ENCODE measurements around the gene RBP7.
A peak's percentile ranks its signal among the peaks of the same experiment; 100 is the strongest.

RBP7 gene

DNA sequence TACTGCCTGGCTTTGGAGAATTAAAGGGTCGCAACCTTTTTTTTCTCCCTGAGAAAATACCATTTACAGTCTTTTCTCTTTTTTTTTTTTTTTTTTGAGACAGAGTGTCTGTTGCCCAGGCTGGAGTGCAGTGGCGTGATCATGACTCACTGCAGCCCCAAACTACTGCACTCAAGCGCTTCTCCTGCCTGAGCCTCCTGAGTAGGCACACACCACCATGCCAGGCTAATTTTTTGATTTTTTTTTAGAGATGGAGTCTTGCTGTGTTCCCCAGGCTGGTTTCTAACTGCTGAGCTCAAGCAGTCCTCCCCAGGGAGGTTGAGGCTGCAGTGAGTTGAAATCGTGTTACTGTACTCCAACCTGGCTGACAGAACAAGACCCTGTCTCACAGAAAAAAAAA lies 60.3 kb downstream of the RBP7 start:
- Histone ChIP-seq H3K27me3 (ENCODE audit: control insufficient read depth, insufficient read depth, low read length) (no peaks in the 10 kb centered on the region), H3K9ac (ENCODE audit: low read depth, low read length) (peak overlapping the region; percentile 39), H3K4me2 (ENCODE audit: low read length) (peak overlapping the region; percentile 48), H3K4me3 (ENCODE audit: low read length) (no peak overlapping the region), H3K4me1 (ENCODE audit: control insufficient read depth, insufficient read depth, low read length) (peaks cover 28% of the 10 kb centered on the region), H3K9me3 (replicated peaks; ENCODE audit: low read length) (no peaks in the 10 kb centered on the region), H3K36me3 (ENCODE audit: insufficient read depth, low read length) (no peaks in the 10 kb centered on the region)

DNA sequence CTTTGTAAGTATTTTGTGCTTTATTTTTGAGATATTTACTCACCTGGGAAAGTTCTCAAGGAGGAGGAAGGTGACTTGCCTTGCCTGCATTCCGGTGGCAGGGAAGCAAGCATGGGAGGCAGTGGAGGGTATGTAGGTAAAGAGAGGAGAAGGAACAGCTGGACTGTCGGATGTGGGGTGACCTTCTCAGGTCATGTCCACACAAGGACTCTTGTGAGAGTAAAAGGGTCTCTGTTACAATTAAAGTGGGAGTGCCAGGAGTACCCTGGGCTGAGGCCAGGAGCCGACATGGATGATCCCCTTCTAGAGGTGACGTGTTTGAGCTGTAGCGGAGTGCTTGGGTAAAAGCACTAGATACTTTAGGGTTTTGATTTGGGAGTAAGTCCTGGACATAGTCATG lies 60.8 kb downstream of the RBP7 start:
- no peaks in the 10 kb centered on the region for H3K36me3 ChIP-seq (ENCODE audit: insufficient read depth, low read length)
- no peaks in the 10 kb centered on the region for H3K27me3 ChIP-seq (ENCODE audit: control insufficient read depth, insufficient read depth, low read length)
- H3K4me1 ChIP-seq (ENCODE audit: control insufficient read depth, insufficient read depth, low read length): peaks cover 28% of the 10 kb centered on the region
- H3K4me3 ChIP-seq (ENCODE audit: low read length): no peak overlapping the region
- peak overlapping the region; percentile 48 for H3K4me2 ChIP-seq (ENCODE audit: low read length)
- H3K9ac ChIP-seq (ENCODE audit: low read depth, low read length): peak overlapping the region; percentile 39
- no peaks in the 10 kb centered on the region for H3K9me3 ChIP-seq (replicated peaks; ENCODE audit: low read length)

DNA sequence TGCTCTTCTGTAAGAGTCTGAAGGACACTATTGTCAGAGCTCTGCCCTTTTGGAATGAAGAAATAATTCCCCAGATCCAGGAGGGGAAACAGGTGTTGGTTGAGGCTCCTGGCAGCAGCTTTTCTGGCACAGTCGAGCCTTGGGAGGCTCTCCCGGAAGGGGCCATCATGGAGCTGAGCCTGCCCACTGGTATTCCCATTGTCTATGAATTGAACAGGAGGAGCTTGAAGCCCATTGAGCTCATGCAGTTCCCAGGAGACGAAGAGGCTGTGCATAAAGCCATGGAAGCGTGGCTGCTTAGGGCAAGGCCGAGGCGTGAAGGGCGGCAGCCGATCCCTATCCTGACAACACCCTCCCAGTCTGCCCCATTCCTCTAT lies 62.3 kb downstream of the RBP7 start:
- H3K9ac ChIP-seq (ENCODE audit: low read depth, low read length): no peak overlapping the region
- H3K4me2 ChIP-seq (ENCODE audit: low read length): no peak overlapping the region
- H3K36me3 ChIP-seq (ENCODE audit: insufficient read depth, low read length): no peaks in the 10 kb centered on the region
- H3K9me3 ChIP-seq (replicated peaks; ENCODE audit: low read length): no peaks in the 10 kb centered on the region
- no peaks in the 10 kb centered on the region for H3K27me3 ChIP-seq (ENCODE audit: control insufficient read depth, insufficient read depth, low read length)
- no peak overlapping the region for H3K4me3 ChIP-seq (ENCODE audit: low read length)
- H3K4me1 ChIP-seq (ENCODE audit: control insufficient read depth, insufficient read depth, low read length): peaks cover 28% of the 10 kb centered on the region

DNA sequence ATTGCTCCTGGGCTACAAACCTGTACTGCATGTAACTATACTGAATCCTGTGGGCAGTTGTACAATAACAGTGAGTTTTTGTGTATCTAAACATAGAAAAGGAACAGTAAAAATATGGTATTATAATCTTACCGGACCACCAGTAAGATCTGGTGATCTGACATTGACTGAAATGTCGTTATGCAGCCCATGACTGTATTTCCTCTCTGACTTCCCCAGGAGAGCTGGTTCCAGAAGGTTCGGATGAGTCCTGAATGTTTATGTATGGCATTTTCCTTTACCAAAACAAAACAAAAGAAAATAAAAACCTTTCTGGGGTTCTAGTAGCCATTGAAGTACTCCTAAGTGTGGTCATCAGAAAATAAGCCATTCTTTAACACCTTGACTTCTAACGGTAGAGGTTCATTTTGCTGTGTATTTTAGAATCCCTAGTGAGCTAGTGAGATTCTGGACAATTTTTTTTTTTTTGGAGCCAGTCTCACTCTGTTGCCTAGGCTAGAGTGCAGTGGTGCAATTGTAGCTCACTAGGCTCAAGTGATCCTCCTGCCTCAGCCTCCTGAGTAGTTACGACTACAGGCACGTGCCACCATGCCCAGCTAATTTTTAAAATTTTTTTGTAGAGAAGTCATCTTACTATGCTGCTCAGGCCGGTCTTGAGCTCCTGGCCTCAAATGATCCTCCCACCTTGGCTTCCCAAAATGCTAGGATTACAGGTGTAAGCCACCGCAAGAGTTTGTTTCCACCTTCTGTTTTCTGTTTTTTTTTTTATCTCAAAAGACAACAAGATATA lies 63.5 kb downstream of the RBP7 start:
- Histone ChIP-seq H3K4me2 (ENCODE audit: low read length) (no peak overlapping the region), H3K36me3 (ENCODE audit: insufficient read depth, low read length) (no peaks in the 10 kb centered on the region), H3K4me3 (ENCODE audit: low read length) (no peak overlapping the region), H3K9me3 (replicated peaks; ENCODE audit: low read length) (no peaks in the 10 kb centered on the region), H3K27me3 (ENCODE audit: control insufficient read depth, insufficient read depth, low read length) (no peaks in the 10 kb centered on the region), H3K9ac (ENCODE audit: low read depth, low read length) (no peak overlapping the region), H3K4me1 (ENCODE audit: control insufficient read depth, insufficient read depth, low read length) (peaks cover 32% of the 10 kb centered on the region)

DNA sequence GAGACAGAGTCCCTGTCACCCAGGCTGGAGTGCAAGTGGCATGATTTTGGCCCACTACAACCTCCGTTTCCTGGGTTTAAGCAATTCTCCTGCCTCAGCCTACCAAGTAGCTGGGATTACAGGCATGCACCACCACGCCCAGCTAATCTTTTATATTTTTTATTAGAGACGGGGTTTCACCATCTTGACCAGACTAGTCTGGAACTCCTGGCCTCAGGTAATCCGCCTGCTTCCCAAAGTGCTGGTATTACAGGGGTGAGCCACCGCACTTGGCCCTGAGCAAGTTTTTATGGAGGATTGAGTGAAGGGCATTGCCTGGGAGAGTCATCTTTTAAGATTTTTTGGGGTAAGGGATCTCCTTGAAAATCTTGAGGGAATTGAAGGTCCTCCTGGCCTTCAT lies 64.2 kb downstream of the RBP7 start:
- no peak overlapping the region for H3K9ac ChIP-seq (ENCODE audit: low read depth, low read length)
- no peak overlapping the region for H3K4me2 ChIP-seq (ENCODE audit: low read length)
- H3K4me3 ChIP-seq (ENCODE audit: low read length): no peak overlapping the region
- H3K9me3 ChIP-seq (replicated peaks; ENCODE audit: low read length): no peaks in the 10 kb centered on the region
- H3K36me3 ChIP-seq (ENCODE audit: insufficient read depth, low read length): no peaks in the 10 kb centered on the region
- H3K27me3 ChIP-seq (ENCODE audit: control insufficient read depth, insufficient read depth, low read length): no peaks in the 10 kb centered on the region
- H3K4me1 ChIP-seq (ENCODE audit: control insufficient read depth, insufficient read depth, low read length): peaks cover 31% of the 10 kb centered on the region

DNA sequence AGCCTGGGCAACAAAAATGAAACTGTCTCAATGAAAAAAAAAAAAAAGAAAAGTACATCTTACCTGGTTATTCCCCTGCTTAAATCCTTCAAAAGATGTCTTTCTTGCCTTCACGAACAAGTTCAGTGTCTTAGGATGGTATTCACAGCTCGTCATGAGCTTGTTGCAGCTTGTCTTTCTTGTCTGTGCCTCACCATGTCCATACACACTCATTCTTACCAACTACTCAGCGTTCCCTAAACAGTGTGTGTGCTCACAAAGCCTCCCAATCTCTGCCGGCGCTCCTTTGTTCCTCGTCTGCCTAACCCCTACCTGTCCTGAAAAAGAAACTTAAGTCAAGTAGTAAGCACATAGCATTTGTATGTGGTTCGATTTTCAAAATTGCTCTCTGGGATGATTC lies 66.8 kb downstream of the RBP7 start:
- Histone ChIP-seq H3K4me1 (ENCODE audit: control insufficient read depth, insufficient read depth, low read length) (peaks cover 26% of the 10 kb centered on the region), H3K9me3 (replicated peaks; ENCODE audit: low read length) (no peaks in the 10 kb centered on the region), H3K4me3 (ENCODE audit: low read length) (no peak overlapping the region), H3K9ac (ENCODE audit: low read depth, low read length) (no peak overlapping the region), H3K4me2 (ENCODE audit: low read length) (no peak overlapping the region), H3K27me3 (ENCODE audit: control insufficient read depth, insufficient read depth, low read length) (no peaks in the 10 kb centered on the region), H3K36me3 (ENCODE audit: insufficient read depth, low read length) (no peaks in the 10 kb centered on the region)

DNA sequence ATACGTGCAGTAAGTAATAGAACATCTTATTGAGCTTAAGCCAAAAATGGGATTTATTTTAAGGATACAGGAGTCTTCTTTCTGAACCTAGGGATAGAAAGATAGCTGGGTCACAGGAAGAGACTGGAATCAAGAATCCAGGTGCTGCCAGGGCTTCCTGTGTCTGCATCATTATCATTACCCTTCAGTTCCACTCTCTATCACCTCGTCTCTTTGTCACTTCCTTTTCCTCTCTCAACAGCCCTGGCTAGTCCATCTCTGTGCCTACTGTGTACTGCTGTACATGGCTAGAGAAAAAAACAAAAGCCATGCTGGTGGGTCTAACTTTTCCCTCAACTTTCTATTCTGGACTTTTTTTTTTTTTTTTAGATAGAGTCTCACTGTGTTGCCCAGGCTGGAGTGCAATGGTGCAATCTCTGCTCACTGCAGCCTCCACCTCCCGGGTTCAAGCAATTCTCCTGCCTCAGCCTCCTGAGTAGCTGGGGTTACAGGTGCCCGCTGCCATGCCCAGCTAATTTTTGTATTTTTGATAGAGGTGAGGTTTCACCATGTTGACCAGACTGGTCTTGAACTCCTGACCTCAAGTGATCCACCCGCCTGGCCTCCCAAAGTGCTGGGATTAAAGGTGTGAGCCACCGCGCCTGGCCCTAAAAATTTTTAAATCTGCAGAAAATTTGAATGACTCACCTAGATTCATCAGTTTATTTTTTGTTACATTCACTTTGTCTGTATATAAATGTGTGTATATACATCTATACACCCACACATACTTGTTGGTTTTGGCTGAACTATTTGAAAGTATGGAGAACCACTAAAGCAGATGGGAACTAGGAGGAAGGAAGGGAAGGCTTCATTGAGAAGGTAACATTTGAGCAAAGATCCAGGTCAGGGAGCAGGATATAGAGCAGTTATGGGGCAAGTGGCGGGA lies 67.7 kb downstream of the RBP7 start:
- H3K4me3 ChIP-seq (ENCODE audit: low read length): no peak overlapping the region

DNA sequence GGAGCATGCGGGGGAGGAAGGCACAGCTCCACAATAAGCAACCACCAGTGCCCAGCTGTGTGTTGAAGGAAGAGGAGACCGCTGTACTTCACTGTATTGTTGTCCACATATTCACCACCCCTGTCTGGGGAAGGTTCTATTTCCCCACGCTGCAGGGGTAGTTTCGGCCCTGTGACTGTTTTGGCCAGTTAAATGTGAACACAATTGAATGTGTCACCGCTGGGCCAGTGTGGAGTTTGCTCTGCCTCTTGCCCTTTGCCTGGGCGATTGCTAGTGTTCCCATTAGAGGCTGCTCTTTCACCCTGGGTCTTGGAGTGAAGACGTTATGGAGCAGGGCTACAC lies 68.3 kb downstream of the RBP7 start:
- Histone ChIP-seq H3K36me3 (ENCODE audit: insufficient read depth, low read length) (no peaks in the 10 kb centered on the region), H3K9me3 (replicated peaks; ENCODE audit: low read length) (no peaks in the 10 kb centered on the region), H3K27me3 (ENCODE audit: control insufficient read depth, insufficient read depth, low read length) (no peaks in the 10 kb centered on the region), H3K4me2 (ENCODE audit: low read length) (no peak overlapping the region), H3K4me1 (ENCODE audit: control insufficient read depth, insufficient read depth, low read length) (peaks cover 26% of the 10 kb centered on the region), H3K4me3 (ENCODE audit: low read length) (no peak overlapping the region), H3K9ac (ENCODE audit: low read depth, low read length) (no peak overlapping the region)

More for the DNA sequence above, 67.7 kb downstream of the RBP7 start:
- no peak overlapping the region for H3K9ac ChIP-seq (ENCODE audit: low read depth, low read length)
- peaks cover 26% of the 10 kb centered on the region for H3K4me1 ChIP-seq (ENCODE audit: control insufficient read depth, insufficient read depth, low read length)
- H3K27me3 ChIP-seq (ENCODE audit: control insufficient read depth, insufficient read depth, low read length): no peaks in the 10 kb centered on the region
- H3K36me3 ChIP-seq (ENCODE audit: insufficient read depth, low read length): no peaks in the 10 kb centered on the region
- no peaks in the 10 kb centered on the region for H3K9me3 ChIP-seq (replicated peaks; ENCODE audit: low read length)
- no peak overlapping the region for H3K4me2 ChIP-seq (ENCODE audit: low read length)

Small RNA genes lying within 50 kb of the gene (small RNA-seq; reads per million reads assigned to genes)
- gene MIR5697: 0.35 reads per million

All from skeletal muscle satellite cell (primary cell).